Gastrocnemius medialis (tissue), 4 donors: ENCODE results near the gene FAM227B. TPM values are rescaled to one million over a fixed set of nuclear protein-coding genes. Genes with fewer than 3 reads are reported as not detected.

ENCODE experiments used
- ATAC-seq, 2 donors: fragments of 150-250 bp; one replicate each; pipeline ENCODE4 v1.9.1; 2016
- DNase-seq, 2 donors: peaks; one replicate each; pipeline ENCODE4 v3.0.0-alpha.2; 2019
- H3K27ac ChIP-seq, 4 donors: fragments of 200-600 bp; sonication (generic); 1 replicate in 1 of 4; 2 replicates in 3 of 4; pipeline ENCODE4 v1.5.1; 2016 to 2018; ENCODE audit warnings: mild to moderate bottlenecking in 2 of 4, moderate library complexity in 1 of 4
- H3K27me3 ChIP-seq, 3 donors: fragments of 200-600 bp; sonication (generic) in 2 of 3; 1 replicate in 1 of 3; 2 replicates in 2 of 3; pipeline versions ENCODE4 v1.5.1 to v1.6.0; 2016 to 2019; ENCODE audit warnings: mild to moderate bottlenecking in 1 of 3, moderate library complexity in 1 of 3
- H3K36me3 ChIP-seq, 2 donors: fragments of 200-600 bp; sonication (generic) in 1 of 2; one replicate each; pipeline ENCODE4 v1.5.1; 2017 to 2018
- H3K4me1 ChIP-seq, 2 donors: fragments of 200-600 bp; sonication (generic) in 1 of 2; one replicate each; pipeline ENCODE4 v1.5.1; 2016 to 2017; ENCODE audit warnings: mild to moderate bottlenecking in 2 of 2
- H3K4me3 ChIP-seq, 4 donors: fragments of 200-600 bp; sonication (generic) in 3 of 4; 1 replicate in 1 of 4; 2 replicates in 3 of 4; pipeline ENCODE4 v1.5.1; 2016 to 2019; ENCODE audit warnings: mild to moderate bottlenecking in 2 of 4
- H3K9me3 ChIP-seq, 3 donors: fragments of 200-600 bp; sonication (generic) in 2 of 3; 1 replicate in 1 of 3; 2 replicates in 2 of 3; pipeline ENCODE4 v1.5.1; 2016 to 2019
- POLR2A ChIP-seq, 2 donors: fragments of 450-650 bp; IDR thresholded peaks; one replicate each; pipeline ENCODE4 v1.6.1; 2017; ENCODE audit warnings: antibody characterized with exemption in 2 of 2, mild to moderate bottlenecking in 2 of 2, moderate library complexity in 2 of 2
- in situ Hi-C, 4 donors: fragments of 200-750 bp; cut with MboI; loops; one replicate each; pipeline versions ENCODE4 v1.15.0 to v1.8.0; 2017; ENCODE audit warnings: low sequenced_read_pairs in 4 of 4
- intact Hi-C: fragments of 100-400 bp; cut with DNase I; formaldehyde crosslinking; loops from one replicate; pipeline ENCODE4 v1.15.1; 2023; ENCODE audit warnings: low total_unique reads
- total RNA-seq, 4 donors: library from RNA; depleted of rRNA; stranded (reverse); fragments of >200 nt; gene quantifications; one replicate each; pipeline versions ENCODE4 v1.1.0 to v1.2.3, GENCODE V29; 2016
- TF ChIP-seq, protein P1 (sequence below), 5 experiments: fragments of 450-650 bp in 3 of 5; fragments of 200-600 bp in 2 of 5; sonication (generic) in 2 of 5; IDR thresholded peaks in 4 of 5; conservative IDR thresholded peaks in 1 of 5; 1 replicate in 4 of 5; 2 replicates in 1 of 5; pipeline ENCODE4 v1.5.1; 2016 to 2019; ENCODE audit warnings: antibody characterized with exemption in 5 of 5, mild to moderate bottlenecking in 3 of 5, moderate library complexity in 3 of 5

The FAM227B gene
- total RNA-seq, 4 donors from 2014 or later, result 7.5 to 15.4 (median 11.7) TPM

GRCh38 chr15:49645941-49646340 lies 25.3 kb upstream of the FAM227B start:
- TF ChIP-seq POLR2A (IDR thresholded peaks at IDR 0.05), result no peak
- TF ChIP-seq, protein P1, sequence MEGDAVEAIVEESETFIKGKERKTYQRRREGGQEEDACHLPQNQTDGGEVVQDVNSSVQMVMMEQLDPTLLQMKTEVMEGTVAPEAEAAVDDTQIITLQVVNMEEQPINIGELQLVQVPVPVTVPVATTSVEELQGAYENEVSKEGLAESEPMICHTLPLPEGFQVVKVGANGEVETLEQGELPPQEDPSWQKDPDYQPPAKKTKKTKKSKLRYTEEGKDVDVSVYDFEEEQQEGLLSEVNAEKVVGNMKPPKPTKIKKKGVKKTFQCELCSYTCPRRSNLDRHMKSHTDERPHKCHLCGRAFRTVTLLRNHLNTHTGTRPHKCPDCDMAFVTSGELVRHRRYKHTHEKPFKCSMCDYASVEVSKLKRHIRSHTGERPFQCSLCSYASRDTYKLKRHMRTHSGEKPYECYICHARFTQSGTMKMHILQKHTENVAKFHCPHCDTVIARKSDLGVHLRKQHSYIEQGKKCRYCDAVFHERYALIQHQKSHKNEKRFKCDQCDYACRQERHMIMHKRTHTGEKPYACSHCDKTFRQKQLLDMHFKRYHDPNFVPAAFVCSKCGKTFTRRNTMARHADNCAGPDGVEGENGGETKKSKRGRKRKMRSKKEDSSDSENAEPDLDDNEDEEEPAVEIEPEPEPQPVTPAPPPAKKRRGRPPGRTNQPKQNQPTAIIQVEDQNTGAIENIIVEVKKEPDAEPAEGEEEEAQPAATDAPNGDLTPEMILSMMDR (IDR thresholded peaks at IDR 0.05 in 4 of 5, conservative IDR thresholded peaks at IDR 0.05 in 1 of 5), result no peak
- H3K27me3 ChIP-seq, result no peaks in the 10 kb centered on the region
- in situ Hi-C loops, result no loop called here
- H3K36me3 ChIP-seq, result peaks cover 0 to 7% of the 10 kb centered on the region in 2 donors
- no peaks in the 10 kb centered on the region for H3K9me3 ChIP-seq
- DNase-seq (no peak), ATAC-seq (no peak)
- H3K4me1 ChIP-seq, result peaks cover 8 to 12% of the 10 kb centered on the region in 2 donors
- no peak overlapping the region for H3K4me3 ChIP-seq
- no peak overlapping the region for H3K27ac ChIP-seq
- intact Hi-C loops, result no loop called here

DNA sequence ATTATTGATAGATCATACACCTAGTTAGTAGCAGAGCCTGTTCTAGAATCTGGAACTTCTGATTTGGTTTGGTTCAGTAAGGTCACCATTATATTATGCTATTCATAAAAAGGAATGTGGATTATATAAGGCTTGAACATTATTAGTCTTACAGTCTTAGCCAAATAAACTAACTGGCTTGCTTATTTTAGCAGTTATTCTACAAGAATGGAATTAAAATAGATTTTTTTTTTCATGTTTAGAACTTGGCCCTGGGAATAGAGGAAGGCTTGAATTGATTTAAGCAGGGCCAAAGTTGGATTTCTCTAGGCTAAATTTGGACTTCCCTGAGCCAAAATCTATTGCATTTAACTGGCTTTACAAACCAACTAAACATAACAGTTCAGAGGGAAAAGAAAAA lies 24.7 kb upstream of the FAM227B start:
- in situ Hi-C loops (no loop called here), intact Hi-C loops (no loop called here)
- no peak for DNase-seq
- H3K4me1 ChIP-seq, result peaks cover 8 to 12% of the 10 kb centered on the region in 2 donors
- no peaks in the 10 kb centered on the region for H3K9me3 ChIP-seq
- H3K27me3 ChIP-seq, result no peaks in the 10 kb centered on the region
- H3K4me3 ChIP-seq, result no peak overlapping the region
- peaks cover 0 to 7% of the 10 kb centered on the region in 2 donors for H3K36me3 ChIP-seq
- H3K27ac ChIP-seq, result no peak overlapping the region
- no peak for ATAC-seq
- TF ChIP-seq, protein P1 (IDR thresholded peaks at IDR 0.05 in 4 of 5, conservative IDR thresholded peaks at IDR 0.05 in 1 of 5), result no peak
- TF ChIP-seq POLR2A (IDR thresholded peaks at IDR 0.05), result no peak

DNA sequence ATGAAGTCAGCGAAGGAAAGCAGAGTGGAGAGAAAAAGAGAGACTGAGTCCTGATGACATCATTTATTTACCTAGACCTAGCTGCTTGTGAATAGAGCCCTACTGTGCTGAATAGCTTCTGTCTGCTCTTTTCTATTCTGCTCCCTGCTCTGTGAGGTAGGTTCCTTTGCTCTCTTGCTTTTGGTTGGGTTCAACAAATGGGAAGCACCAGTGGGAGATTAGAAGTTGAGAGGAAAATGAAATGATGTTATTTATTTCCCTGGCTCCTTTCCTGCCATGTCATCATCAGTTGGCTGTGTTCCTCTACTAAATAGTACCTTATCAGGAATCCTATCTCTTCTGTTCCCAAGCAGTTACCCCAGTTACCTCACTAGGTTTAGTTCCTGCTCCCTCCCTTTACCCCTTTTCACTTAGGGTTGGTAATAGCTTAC lies 23.8 kb upstream of the FAM227B start:
- in situ Hi-C loops (no loop called here), intact Hi-C loops (no loop called here)
- TF ChIP-seq POLR2A (IDR thresholded peaks at IDR 0.05), result no peak
- TF ChIP-seq, protein P1 (IDR thresholded peaks at IDR 0.05 in 4 of 5, conservative IDR thresholded peaks at IDR 0.05 in 1 of 5), result no peak
- Histone ChIP-seq H3K27ac (no peak overlapping the region), H3K4me1 (peaks cover 8 to 12% of the 10 kb centered on the region in 2 donors), H3K36me3 (peaks cover 0 to 7% of the 10 kb centered on the region in 2 donors), H3K4me3 (no peak overlapping the region), H3K9me3 (no peaks in the 10 kb centered on the region), H3K27me3 (no peaks in the 10 kb centered on the region)
- no peak for ATAC-seq
- no peak for DNase-seq

DNA sequence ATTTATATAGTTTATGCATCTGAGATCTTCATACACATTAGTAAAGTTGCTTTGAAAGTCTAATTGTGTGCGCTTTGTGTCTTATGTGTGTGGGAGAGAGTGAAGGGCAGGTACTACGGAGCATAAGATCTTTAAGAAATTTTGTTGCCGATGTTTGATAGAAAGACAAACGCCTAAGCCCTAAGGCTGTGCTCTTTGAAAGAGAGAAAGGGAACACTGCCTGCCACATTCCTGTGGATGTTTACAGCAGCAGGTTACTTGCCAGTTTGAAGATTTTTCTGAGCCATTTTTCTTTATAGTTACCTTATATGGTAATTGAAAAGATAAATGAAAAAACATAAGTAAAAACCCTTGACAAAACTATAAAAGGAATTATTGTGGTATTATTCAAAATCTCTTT lies 17.2 kb upstream of the FAM227B start:
- H3K27me3 ChIP-seq, result no peaks in the 10 kb centered on the region
- no peak overlapping the region for H3K4me3 ChIP-seq
- ATAC-seq (no peak), DNase-seq (no peak)
- peaks cover 0 to 34% of the 10 kb centered on the region in 2 donors for H3K36me3 ChIP-seq
- intact Hi-C loops, result no loop called here
- H3K4me1 ChIP-seq, result no peaks in the 10 kb centered on the region
- no peaks in the 10 kb centered on the region for H3K9me3 ChIP-seq
- no peak overlapping the region for H3K27ac ChIP-seq
- in situ Hi-C loops, result no loop called here
- no peak for TF ChIP-seq POLR2A (IDR thresholded peaks at IDR 0.05)
- TF ChIP-seq, protein P1 (IDR thresholded peaks at IDR 0.05 in 4 of 5, conservative IDR thresholded peaks at IDR 0.05 in 1 of 5), result no peak

GRCh38 chr15:49628379-49628778 lies 7.8 kb upstream of the FAM227B start:
- Histone ChIP-seq H3K9me3 (no peaks in the 10 kb centered on the region), H3K36me3 (peaks cover 0 to 10% of the 10 kb centered on the region in 2 donors), H3K27me3 (no peaks in the 10 kb centered on the region), H3K4me3 (no peak overlapping the region), H3K27ac (no peak overlapping the region), H3K4me1 (peaks cover 6 to 9% of the 10 kb centered on the region in 2 donors)
- TF ChIP-seq, protein P1 (IDR thresholded peaks at IDR 0.05 in 4 of 5, conservative IDR thresholded peaks at IDR 0.05 in 1 of 5), result no peak
- no peak for TF ChIP-seq POLR2A (IDR thresholded peaks at IDR 0.05)
- ATAC-seq, result no peak
- no peak for DNase-seq
- intact Hi-C loops, result loop anchor here (10.0 kb wide), 1 partner anchor 204 kb away; the partner anchor contains the start of gene FGF7
- in situ Hi-C loops, result loop anchor here in 1 of 4 donors (10.0 kb wide), 1 partner anchor 474 kb away; the partner anchor contains the start of gene COPS2
